Caco-2 (cell line): ENCODE results near the gene ZNF710. TPM values are rescaled to one million over a fixed set of nuclear protein-coding genes. Genes with fewer than 3 reads are reported as not detected.

Source experiments
- BruUV-seq: library from RNA; stranded (reverse); fragments of 400-500 nt; replicated peaks from 2 replicates; lab custom pipeline; 2021; lab: Mats Ljungman, UMichigan
- CTCF ChIA-PET: fragments of 300-600 bp; sonication (Branson Sonifier 250); formaldehyde crosslinking; loops from one replicate; lab custom pipeline; 2022; ENCODE audit warnings: antibody characterized with exemption; lab: Charles Lee
- POLR2A ChIA-PET: fragments of 300-600 bp; sonication (Branson Sonifier 250); formaldehyde crosslinking; loops from one replicate; lab custom pipeline; 2022; ENCODE audit warnings: antibody characterized with exemption; lab: Charles Lee
- DNase-seq, 2 experiments: peaks; one replicate each; pipeline versions ENCODE4 v3.0.0 to v3.0.0-alpha.2; 2020 to 2022
- H3K27me3 ChIP-seq: replicated peaks from 2 replicates; pipeline ENCODE4 v1.6.0; 2011; ENCODE audit warnings: low read length; ENCODE audit not compliant: control insufficient read depth, insufficient read depth
- H3K36me3 ChIP-seq: 2 replicates; pipeline ENCODE4 v1.5.1; 2011; ENCODE audit warnings: low read length; ENCODE audit not compliant: control insufficient read depth, insufficient read depth
- H3K4me1 ChIP-seq: fragments of 250-450 bp; sonication (Bioruptor Pico); 2 replicates; pipeline ENCODE4 v1.5.1; 2020; ENCODE audit warnings: mild to moderate bottlenecking
- H3K4me3 ChIP-seq: 2 replicates; pipeline ENCODE4 v1.5.1; 2011; ENCODE audit warnings: low read depth, mild to moderate bottlenecking, control low read depth, low read length
- H3K9me3 ChIP-seq: fragments of 250-450 bp; sonication (Bioruptor Pico); 2 replicates; pipeline ENCODE4 v1.5.1; 2020; ENCODE audit warnings: mild to moderate bottlenecking, moderate library complexity
- H3K27ac Mint-ChIP-seq: one replicate; pipeline ENCODE4 v1.8.0; 2022; ENCODE audit warnings: mixed read lengths; ENCODE audit not compliant: unreplicated experiment
- H3K27me3 Mint-ChIP-seq: one replicate; pipeline ENCODE4 v1.8.0; 2022; ENCODE audit warnings: mixed read lengths; ENCODE audit not compliant: insufficient read depth, unreplicated experiment
- H3K36me3 Mint-ChIP-seq: one replicate; pipeline ENCODE4 v1.8.0; 2022; ENCODE audit warnings: mild to moderate bottlenecking, mixed read lengths; ENCODE audit not compliant: insufficient read depth, unreplicated experiment
- H3K4me1 Mint-ChIP-seq: one replicate; pipeline ENCODE4 v1.8.0; 2022; ENCODE audit warnings: low read depth, mixed read lengths; ENCODE audit not compliant: unreplicated experiment
- H3K4me3 Mint-ChIP-seq: one replicate; pipeline ENCODE4 v1.8.0; 2022; ENCODE audit warnings: mild to moderate bottlenecking, moderate library complexity, mixed read lengths; ENCODE audit not compliant: unreplicated experiment
- H3K9me3 Mint-ChIP-seq: one replicate; pipeline ENCODE4 v1.8.0; 2022; ENCODE audit warnings: mixed read lengths; ENCODE audit not compliant: unreplicated experiment
- intact Hi-C: fragments of 100-400 bp; cut with micrococcal nuclease; formaldehyde crosslinking; loops from one replicate; pipeline ENCODE4 v1.10.0; 2022; ENCODE audit not compliant: unreplicated experiment
- total RNA-seq: library from RNA; stranded (reverse); gene quantifications from 2 replicates; pipeline ENCODE4 v1.2.3, GENCODE V29; 2022
- TF ChIP-seq, protein P1 (sequence below), 2 experiments: fragments of 200-600 bp in 1 of 2; IDR thresholded peaks; 1 replicate in 1 of 2; 2 replicates in 1 of 2; pipeline versions ENCODE4 v1.5.1 to v1.8.0; 2011 to 2022; ENCODE audit warnings: antibody characterized with exemption in 1 of 2, control low read depth in 1 of 2, inconsistent platforms in 1 of 2, low read depth in 1 of 2, low read length in 1 of 2, mild to moderate bottlenecking in 1 of 2, moderate library complexity in 1 of 2; ENCODE audit not compliant: insufficient read depth in 1 of 2, severe bottlenecking in 1 of 2, unreplicated experiment in 1 of 2

Gene ZNF710
- total RNA-seq, 1 experiment from 2014 or later = 21.4 TPM

DNA sequence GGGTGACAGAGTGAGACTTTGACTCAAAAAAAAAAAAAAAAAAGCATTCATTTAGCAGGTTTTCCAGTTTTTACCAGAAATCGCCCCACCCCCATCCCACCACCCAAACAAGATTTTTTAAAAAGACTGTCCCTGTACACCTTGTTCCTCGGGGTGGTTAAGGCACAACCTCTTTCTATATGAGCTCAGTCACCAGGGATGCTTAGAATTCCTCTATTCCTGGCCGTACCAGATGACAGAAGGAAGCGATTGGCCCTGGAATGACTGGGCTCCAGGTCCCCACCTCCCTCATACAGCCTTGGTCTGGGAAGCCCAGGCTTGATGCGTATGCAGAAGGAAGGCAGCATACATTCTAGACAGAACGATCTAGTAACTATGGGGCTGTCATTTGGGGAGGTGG, 75.6 kb downstream of the ZNF710 start:
- BruUV-seq = no TSS peak
- Histone ChIP-seq H3K27me3 (no peaks in the 10 kb centered on the region), H3K36me3 (no peaks in the 10 kb centered on the region), H3K4me1 (peaks cover 15% of the 10 kb centered on the region), H3K4me3 (no peak overlapping the region), H3K9me3 (no peaks in the 10 kb centered on the region)
- peaks cover 20% of the 10 kb centered on the region for H3K36me3 Mint-ChIP-seq
- intact Hi-C loops = loop anchor here (5.0 kb wide), 1 partner anchor 74 kb away; the partner anchor contains the start of gene ZNF710
- TF ChIP-seq, protein P1, sequence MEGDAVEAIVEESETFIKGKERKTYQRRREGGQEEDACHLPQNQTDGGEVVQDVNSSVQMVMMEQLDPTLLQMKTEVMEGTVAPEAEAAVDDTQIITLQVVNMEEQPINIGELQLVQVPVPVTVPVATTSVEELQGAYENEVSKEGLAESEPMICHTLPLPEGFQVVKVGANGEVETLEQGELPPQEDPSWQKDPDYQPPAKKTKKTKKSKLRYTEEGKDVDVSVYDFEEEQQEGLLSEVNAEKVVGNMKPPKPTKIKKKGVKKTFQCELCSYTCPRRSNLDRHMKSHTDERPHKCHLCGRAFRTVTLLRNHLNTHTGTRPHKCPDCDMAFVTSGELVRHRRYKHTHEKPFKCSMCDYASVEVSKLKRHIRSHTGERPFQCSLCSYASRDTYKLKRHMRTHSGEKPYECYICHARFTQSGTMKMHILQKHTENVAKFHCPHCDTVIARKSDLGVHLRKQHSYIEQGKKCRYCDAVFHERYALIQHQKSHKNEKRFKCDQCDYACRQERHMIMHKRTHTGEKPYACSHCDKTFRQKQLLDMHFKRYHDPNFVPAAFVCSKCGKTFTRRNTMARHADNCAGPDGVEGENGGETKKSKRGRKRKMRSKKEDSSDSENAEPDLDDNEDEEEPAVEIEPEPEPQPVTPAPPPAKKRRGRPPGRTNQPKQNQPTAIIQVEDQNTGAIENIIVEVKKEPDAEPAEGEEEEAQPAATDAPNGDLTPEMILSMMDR (IDR thresholded peaks at IDR 0.05; ENCODE audit: insufficient read depth in 1 of 2, low read depth in 1 of 2, low read length in 1 of 2, severe bottlenecking in 1 of 2, unreplicated experiment in 1 of 2) = no peak
- H3K27ac Mint-ChIP-seq = no peak overlapping the region
- CTCF ChIA-PET = interaction anchor here (0.7 to 1.7 kb wide), 2 partner anchors 157 to 166 kb away, joined by 3 to 6 read pairs; partner anchors contain the start of genes CIB1 and GDPGP1
- H3K27me3 Mint-ChIP-seq = no peaks in the 10 kb centered on the region
- H3K4me3 Mint-ChIP-seq = no peak overlapping the region
- peaks cover 14% of the 10 kb centered on the region for H3K4me1 Mint-ChIP-seq
- H3K9me3 Mint-ChIP-seq = no peaks in the 10 kb centered on the region
- no peak for DNase-seq
- POLR2A ChIA-PET = interaction anchor here (0.5 kb wide), 1 partner anchor 75 kb away, joined by 4 read pairs; no protein-coding TSS in a partner anchor

- Histone ChIP-seq H3K36me3 (no peaks in the 10 kb centered on the region), H3K4me3 (no peak overlapping the region), H3K27me3 (no peaks in the 10 kb centered on the region), H3K4me1 (peaks cover 15% of the 10 kb centered on the region), H3K9me3 (no peaks in the 10 kb centered on the region)
- TF ChIP-seq, protein P1 (IDR thresholded peaks at IDR 0.05; ENCODE audit: insufficient read depth in 1 of 2, low read depth in 1 of 2, low read length in 1 of 2, severe bottlenecking in 1 of 2, unreplicated experiment in 1 of 2) = no peak
- intact Hi-C loops = loop anchor here (5.0 kb wide), 1 partner anchor 77 kb away; the partner anchor contains the start of gene ZNF710
- no peaks in the 10 kb centered on the region for H3K27me3 Mint-ChIP-seq
- POLR2A ChIA-PET = interaction anchor here (0.6 kb wide), 1 partner anchor 98 kb away, joined by 3 read pairs; no protein-coding TSS in a partner anchor
- H3K36me3 Mint-ChIP-seq = peaks cover 15% of the 10 kb centered on the region
- no TSS peak for BruUV-seq
- H3K27ac Mint-ChIP-seq = no peak overlapping the region
- no peaks in the 10 kb centered on the region for H3K9me3 Mint-ChIP-seq
- peaks cover 14% of the 10 kb centered on the region for H3K4me1 Mint-ChIP-seq
- no peak overlapping the region for H3K4me3 Mint-ChIP-seq
- CTCF ChIA-PET = interaction anchor here (0.6 kb wide), 1 partner anchor 9 kb away, joined by 3 read pairs; no protein-coding TSS in a partner anchor
- no peak for DNase-seq
Observed at GRCh38 chr15:90078965-90079364, 77.8 kb downstream of the ZNF710 start.

GRCh38 chr15:90079619-90080457, 78.7 kb downstream of the ZNF710 start:
- Histone ChIP-seq H3K4me3 (no peak overlapping the region), H3K36me3 (no peaks in the 10 kb centered on the region; the same call in 1 of the 2 replicates), H3K4me1 (peaks cover 15% of the 10 kb centered on the region), H3K9me3 (no peaks in the 10 kb centered on the region), H3K27me3 (no peaks in the 10 kb centered on the region)
- intact Hi-C loops = loop anchor here (5.0 kb wide), 1 partner anchor 78 kb away; the partner anchor contains the start of gene ZNF710
- CTCF ChIA-PET = interaction anchor here (0.6 kb wide), 1 partner anchor 8 kb away, joined by 3 read pairs; no protein-coding TSS in a partner anchor
- Mint-ChIP-seq H3K4me1 (peaks cover 8% of the 10 kb centered on the region), H3K27me3 (no peaks in the 10 kb centered on the region), H3K27ac (peak overlapping the region; percentile 5), H3K9me3 (no peaks in the 10 kb centered on the region), H3K36me3 (peaks cover 15% of the 10 kb centered on the region), H3K4me3 (no peak overlapping the region)
- TF ChIP-seq, protein P1 (IDR thresholded peaks at IDR 0.05; ENCODE audit: insufficient read depth in 1 of 2, low read depth in 1 of 2, low read length in 1 of 2, severe bottlenecking in 1 of 2, unreplicated experiment in 1 of 2) = no peak
- POLR2A ChIA-PET = no interaction called here
- DNase-seq = no peak
- no TSS peak for BruUV-seq
